Measurements from ENCODE around the gene S100A9.
"Not testable (repeated sequence)": the region's sequence is repeated elsewhere in the genome, so short reads cannot be mapped to it uniquely, and the experiment has no call there.

Gene S100A9

DNA sequence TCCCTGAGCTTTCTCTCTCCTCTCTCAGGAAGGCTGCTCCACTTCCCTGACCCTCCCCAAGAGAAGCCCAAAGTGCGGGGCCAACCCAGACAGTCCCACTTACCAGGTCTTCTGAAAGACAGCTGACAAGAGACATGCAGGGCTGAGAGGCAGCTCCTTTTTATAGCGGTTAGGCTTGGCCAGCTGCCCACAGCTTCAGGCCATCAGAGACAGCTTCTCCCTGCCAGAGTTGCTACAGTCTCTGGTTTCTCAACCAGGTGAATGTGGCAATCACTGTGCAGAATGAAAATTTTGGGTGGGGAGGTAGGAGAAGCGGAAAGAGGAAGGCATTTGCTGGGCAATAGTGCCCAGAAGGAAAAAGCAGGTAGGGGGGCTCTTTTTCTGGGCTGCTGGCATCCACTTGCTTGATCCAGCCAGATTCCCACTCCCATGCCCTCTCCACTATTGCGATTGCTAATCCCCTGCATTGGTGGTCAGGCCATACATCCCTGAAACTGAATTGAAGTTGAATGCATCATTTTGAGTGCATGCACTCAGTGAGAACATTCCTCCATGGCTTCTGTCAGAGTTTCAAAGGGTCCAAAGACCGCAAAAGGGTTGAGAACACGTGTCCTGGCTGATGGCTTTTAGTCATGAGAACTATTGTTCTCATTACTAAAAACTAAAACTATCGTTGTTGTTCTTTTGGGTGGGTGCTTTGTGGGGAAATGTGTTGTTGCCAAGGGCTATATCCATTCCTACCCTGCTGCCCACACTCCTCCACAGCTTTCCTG is 33.5 kb downstream of the S100A9 start, which contains the start of gene S100A8:
Gene S100A8 (minus strand): TSS at position 136 of the 773 bp plus-strand sequence. CDS start 538 bp downstream, outside the sequence.
- no peak for FAIRE-seq

DNA sequence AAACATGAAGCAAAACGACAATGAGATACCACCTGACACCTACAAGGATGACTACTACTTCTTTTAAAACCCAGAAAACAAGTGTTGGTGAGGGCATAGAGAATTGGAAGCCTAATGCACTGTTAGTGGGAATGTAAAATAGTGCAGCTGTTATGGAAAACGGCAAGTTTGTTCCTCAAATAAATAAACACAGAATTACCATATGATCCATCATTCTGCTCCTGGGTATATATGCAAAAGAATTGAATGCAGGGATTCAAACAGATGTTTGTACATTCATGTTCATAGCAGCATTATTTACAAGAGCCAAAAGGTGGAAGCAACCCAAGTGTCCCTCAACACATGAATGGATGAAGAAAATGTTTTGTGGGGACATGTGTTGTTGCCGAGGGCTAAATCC is 34.6 kb downstream of the S100A9 start:
- FAIRE-seq = no peak

GRCh38 chr1:153392822-153393221 is 35.2 kb downstream of the S100A9 start:
- no peak for FAIRE-seq

DNA sequence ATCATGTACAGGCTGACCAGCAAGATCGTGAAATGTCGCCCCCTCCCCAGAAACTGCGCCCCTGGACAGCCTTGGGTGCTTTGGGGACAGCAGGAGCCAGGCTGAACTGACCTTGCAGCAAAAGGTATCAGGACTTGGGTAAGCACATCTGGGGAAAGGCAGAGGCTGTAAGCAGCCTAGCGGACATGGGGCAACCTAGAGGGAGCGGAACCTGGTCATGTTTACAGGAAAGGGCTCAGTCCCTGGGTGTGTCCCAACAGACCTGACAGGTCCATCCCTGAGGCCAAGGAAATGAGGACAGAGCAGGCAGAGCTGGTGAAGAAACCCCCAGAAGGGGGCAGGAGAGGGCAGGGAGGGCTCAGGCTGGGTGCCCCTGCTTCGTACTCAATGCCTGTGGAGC is 36.3 kb downstream of the S100A9 start:
- no peak for FAIRE-seq

DNA sequence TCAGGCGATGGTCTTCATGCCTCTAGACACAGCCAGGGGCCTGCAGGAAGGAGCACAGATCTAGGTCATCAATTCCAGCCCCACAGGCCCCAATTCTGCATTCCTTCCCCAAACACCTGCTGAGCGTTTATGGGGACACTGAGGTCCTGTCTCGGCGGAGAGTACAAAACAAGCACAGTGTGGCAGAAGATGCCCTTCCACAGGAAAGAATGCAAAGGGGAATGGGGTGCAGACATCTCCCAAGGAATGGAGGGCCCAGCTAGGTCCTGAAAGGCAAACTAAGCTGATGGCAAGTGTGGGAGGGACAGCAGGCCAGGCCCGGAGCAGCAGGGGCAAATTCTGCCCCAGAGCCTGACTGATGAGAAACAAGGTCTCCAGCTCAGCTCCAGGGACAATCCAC is 36.7 kb downstream of the S100A9 start:
- FAIRE-seq = no peak

- no peak for FAIRE-seq
These were observed 37.6 kb downstream of the S100A9 start for GRCh38 chr1:153395136-153395685.

DNA sequence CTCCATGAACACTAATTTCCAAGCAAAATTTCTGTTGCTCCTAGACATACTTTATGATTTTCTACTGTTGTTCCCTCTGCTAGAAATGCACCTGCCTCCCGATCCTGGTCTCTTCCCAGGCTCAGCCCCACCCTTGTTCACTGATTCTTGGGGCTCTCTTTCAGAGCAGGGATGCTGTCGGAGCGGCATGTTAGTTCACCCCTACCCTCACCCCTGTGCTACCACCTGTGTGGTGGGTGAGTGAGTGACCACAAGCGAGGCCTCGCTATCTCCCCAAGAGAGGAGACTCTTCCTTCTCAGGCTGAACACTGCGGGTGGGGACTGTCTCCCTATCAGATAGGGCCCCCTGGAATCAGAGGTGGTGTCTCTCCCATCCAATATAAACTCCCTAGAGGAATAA is 38.1 kb downstream of the S100A9 start:
- FAIRE-seq = no peak

DNA sequence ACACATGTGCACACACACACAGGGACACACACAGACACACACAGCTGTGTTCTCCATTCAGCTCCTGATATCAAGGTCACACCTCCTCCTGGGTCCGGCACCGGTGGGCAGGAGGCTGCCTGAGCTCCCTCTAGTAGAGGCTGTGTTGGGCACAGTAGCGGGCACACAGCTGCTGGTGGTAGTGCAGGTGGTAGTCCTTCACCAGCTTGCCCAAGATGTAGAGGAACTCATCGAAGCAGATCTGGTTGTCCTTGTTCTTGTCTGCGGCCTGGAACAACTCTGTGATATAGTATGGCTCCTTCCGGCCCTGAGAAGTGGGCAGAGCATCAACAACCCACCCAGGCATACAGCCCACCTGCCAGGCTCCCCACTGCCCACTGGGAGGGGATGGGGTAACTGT is 38.8 kb downstream of the S100A9 start:
- FAIRE-seq = no peak

DNA sequence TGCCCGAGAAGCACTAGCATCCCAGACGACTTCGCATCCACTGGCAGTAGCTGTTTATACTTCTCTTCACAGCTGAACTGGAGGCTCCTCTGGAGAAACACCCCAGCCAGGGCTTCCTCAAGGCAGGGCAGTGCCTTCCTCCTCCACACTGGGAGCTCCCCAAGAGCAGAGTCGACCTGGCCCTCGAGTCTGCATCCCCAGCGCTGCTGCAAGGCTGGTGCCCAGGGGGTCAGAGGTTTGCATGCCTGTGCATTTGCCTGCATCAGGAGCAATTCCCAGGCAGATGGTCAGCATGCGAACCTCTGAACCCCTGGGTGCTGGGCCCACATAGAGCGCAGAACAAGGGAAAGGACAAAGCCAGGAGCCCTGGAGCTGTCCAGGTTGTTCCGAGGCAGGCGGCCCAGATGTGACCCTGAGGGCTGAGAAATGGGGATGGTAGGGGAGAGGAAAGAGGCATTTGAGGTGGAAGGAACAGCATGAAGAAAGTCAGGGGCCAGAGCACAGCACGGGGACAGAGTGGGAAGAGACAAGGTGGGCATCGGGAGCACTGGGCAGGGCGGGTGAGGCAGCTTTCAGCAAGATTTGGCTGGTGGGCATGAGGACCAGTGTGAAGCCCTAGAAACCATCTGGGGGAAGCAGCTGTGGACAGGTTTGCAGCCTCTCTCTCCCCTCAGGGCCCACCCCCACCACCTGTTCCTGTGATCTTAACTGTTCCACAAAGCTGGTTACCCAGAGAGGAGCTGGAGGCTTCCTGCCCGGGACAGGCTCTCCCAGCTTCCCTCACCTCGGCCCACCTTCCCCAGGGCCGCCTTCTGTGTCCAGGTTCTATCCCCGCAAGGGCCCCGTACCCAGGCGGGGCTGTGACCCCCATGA is 39.6 kb downstream of the S100A9 start:
- no peak for FAIRE-seq

DNA sequence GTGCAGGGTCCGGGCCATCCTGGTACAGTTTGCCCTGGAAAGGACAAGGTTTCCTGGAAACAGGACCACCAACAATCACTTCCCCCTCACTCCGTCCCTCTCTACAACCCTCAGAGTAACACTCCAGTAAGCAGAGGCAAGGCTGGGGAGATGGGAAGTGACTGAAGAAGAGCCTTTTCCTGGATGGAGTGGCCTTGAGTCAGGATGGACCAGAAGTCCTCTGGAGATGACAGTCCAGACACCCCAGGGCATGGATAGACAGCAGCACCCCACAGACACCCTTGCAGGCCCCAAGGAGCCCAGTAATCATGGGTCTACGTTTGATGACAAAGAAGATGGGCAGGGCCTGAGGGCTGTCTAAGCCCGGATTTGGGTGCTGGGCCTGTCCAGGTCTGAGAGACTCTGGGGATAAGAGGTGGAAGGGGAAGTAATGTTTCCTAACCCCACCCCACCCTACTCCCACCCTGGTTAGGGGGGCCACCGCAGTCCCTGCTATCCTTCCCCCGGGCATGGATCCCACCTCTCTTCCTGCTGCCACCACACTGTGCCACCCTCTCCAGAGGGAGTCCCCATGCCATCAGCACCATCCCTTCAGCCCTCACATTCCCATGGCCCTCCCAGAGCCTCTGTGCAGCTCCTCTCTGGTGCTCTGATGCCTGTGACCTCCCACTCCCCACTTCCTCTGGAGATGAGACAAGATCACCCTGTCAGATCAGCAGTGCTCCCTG is 40.4 kb downstream of the S100A9 start:
- FAIRE-seq = no peak

- no peak for FAIRE-seq
These were observed 41.9 kb downstream of the S100A9 start for GRCh38 chr1:153399401-153400055.

- no peak for FAIRE-seq
These were observed 42.6 kb downstream of the S100A9 start for GRCh38 chr1:153400244-153400643.

GRCh38 chr1:153401461-153401860 is 43.8 kb downstream of the S100A9 start:
- no peak for FAIRE-seq

GRCh38 chr1:153402226-153402625 is 44.6 kb downstream of the S100A9 start:
- no peak for FAIRE-seq

- no peak for FAIRE-seq
These were observed 45.9 kb downstream of the S100A9 start for GRCh38 chr1:153403421-153404085.

- no peak for FAIRE-seq
These were observed 46.5 kb downstream of the S100A9 start for GRCh38 chr1:153404086-153404635.

- FAIRE-seq = no peak
These were observed 47.1 kb downstream of the S100A9 start for GRCh38 chr1:153404768-153405167.

- FAIRE-seq = not testable (repeated sequence)
These were observed 48.4 kb downstream of the S100A9 start for GRCh38 chr1:153405825-153406599.

GRCh38 chr1:153407274-153407673 is 49.6 kb downstream of the S100A9 start:
- FAIRE-seq = not testable (repeated sequence)

Data from endometrium (tissue), 2 donors.